Stimulated activated effector memory CD8-positive, alpha-beta T cell treated with anti-CD3 and anti-CD28 coated beads, Interleukin-12 subunit alpha, Interleukin-12 subunit beta, amount 100 ng/mL, for 72 hours (primary cell): Measurements from ENCODE around the gene C1orf50.
"Not testable (repeated sequence)": the region's sequence is repeated elsewhere in the genome, so short reads cannot be mapped to it uniquely, and the experiment has no call there.

Experiments used
- ATAC-seq: fragments of 150-1000 bp; cut with Tn5 transposase; 2 replicates; pipeline ENCODE4 v1.10.0; 2021
- DNase-seq, 2 donors: peaks; one replicate each; pipeline ENCODE4 v3.0.0; 2021 to 2022; ENCODE audit warnings: low spot score in 2 of 2
- H3K27ac Mint-ChIP-seq: one replicate; pipeline ENCODE4 v1.8.0; 2022; ENCODE audit warnings: mild to moderate bottlenecking, mixed read lengths
- H3K36me3 Mint-ChIP-seq: one replicate; pipeline ENCODE4 v1.8.0; 2022; ENCODE audit warnings: mild to moderate bottlenecking, mixed read lengths
- H3K4me1 Mint-ChIP-seq: one replicate; pipeline ENCODE4 v1.8.0; 2022; ENCODE audit warnings: mixed read lengths
- H3K4me3 Mint-ChIP-seq: one replicate; pipeline ENCODE4 v1.8.0; 2022; ENCODE audit warnings: mild to moderate bottlenecking, mixed read lengths
- H3K9me3 Mint-ChIP-seq: one replicate; pipeline ENCODE4 v1.8.0; 2022; ENCODE audit warnings: mixed read lengths

C1orf50 gene

DNA sequence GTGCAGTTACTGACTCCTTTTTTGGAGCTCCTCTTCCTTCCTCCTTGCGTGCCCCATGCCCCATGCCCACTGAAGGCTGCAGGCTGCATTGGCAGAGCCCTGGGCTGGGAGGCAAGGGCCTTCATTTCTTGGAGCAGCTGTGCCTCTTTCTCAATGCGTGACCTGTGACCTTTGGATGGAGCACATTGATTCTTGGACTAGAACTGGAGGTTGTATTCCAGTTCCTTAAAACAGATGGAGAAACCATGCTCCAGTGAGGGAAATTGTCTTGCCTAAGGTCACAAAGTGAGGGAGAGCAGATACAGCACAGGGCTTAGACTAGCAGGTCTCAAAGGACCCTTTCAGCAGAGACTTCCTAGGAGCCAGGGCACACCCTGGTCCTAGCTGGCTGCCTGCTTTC is 26.8 kb downstream of the C1orf50 start:
- DNase-seq (no peak), ATAC-seq (no peak)
- Mint-ChIP-seq H3K27ac (no peak overlapping the region), H3K36me3 (no peaks in the 10 kb centered on the region), H3K4me3 (no peak overlapping the region), H3K9me3 (no peaks in the 10 kb centered on the region), H3K4me1 (no peaks in the 10 kb centered on the region)

- Mint-ChIP-seq H3K27ac (no peak overlapping the region), H3K9me3 (no peaks in the 10 kb centered on the region), H3K36me3 (no peaks in the 10 kb centered on the region), H3K4me1 (no peaks in the 10 kb centered on the region), H3K4me3 (no peak overlapping the region)
- DNase-seq: no peak
- no peak for ATAC-seq
These were observed 30.4 kb downstream of the C1orf50 start for GRCh38 chr1:42797414-42797813.

DNA sequence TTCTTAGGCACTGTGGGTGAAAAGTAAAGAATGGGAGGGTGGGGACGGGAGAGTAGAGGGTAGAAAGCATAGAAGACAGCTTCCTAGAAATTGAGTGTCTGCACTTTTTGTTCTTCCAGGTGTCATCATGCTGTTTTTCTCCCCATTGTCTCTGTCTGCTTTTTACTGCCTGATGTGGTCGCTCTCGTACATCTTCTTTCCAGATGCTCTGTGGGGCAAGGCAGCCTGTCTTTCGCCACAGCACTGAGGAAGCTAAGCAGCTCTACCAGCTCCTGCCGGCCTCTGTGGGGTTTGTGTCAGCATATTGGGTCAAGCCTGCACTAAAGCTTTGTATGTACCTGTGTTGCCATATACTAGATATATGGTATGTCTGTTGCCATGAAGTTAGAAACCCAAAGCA is 30.9 kb downstream of the C1orf50 start:
- no peak overlapping the region for H3K4me3 Mint-ChIP-seq
- no peaks in the 10 kb centered on the region for H3K36me3 Mint-ChIP-seq
- H3K9me3 Mint-ChIP-seq: no peaks in the 10 kb centered on the region
- DNase-seq (no peak), ATAC-seq (no peak)
- H3K4me1 Mint-ChIP-seq: no peaks in the 10 kb centered on the region
- no peak overlapping the region for H3K27ac Mint-ChIP-seq

DNA sequence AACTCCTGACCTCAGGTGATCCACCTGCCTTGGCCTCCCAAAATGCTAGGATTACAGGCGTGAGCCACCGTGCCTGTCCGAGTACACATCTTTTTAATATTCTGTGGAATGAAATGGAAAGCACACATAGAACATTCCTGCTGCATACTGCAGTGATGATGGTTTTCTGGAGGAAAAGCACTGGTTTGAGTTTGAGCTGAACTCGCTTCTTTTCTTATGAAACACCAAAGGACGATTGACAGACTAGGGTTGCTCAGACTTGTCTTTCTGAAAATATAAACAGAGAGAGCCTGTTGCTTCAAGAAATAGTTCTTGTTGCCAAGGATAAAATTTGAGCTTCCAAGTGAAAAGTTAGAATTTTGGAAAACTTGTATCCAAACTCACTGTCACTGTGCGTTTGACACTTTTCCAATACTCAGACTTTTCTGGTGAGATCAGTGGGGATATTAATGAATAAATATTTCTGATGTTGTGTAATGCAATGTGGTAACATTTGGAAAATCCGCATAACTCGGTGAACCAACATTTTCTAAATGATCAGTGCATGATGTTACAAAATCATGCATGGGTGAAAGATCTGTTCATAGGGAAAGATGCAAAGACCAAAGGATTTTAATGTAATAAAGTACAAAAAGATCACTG is 34.9 kb downstream of the C1orf50 start:
- DNase-seq: no peak
- ATAC-seq: no peak
- no peak overlapping the region for H3K27ac Mint-ChIP-seq
- no peaks in the 10 kb centered on the region for H3K4me1 Mint-ChIP-seq
- peaks cover 5% of the 10 kb centered on the region for H3K36me3 Mint-ChIP-seq
- no peaks in the 10 kb centered on the region for H3K9me3 Mint-ChIP-seq
- no peak overlapping the region for H3K4me3 Mint-ChIP-seq

GRCh38 chr1:42806171-42806570 is 39.1 kb downstream of the C1orf50 start:
- Mint-ChIP-seq H3K4me1 (no peaks in the 10 kb centered on the region), H3K4me3 (no peak overlapping the region), H3K9me3 (no peaks in the 10 kb centered on the region), H3K27ac (no peak overlapping the region), H3K36me3 (peaks cover 7% of the 10 kb centered on the region)
- ATAC-seq (no peak), DNase-seq (no peak)

DNA sequence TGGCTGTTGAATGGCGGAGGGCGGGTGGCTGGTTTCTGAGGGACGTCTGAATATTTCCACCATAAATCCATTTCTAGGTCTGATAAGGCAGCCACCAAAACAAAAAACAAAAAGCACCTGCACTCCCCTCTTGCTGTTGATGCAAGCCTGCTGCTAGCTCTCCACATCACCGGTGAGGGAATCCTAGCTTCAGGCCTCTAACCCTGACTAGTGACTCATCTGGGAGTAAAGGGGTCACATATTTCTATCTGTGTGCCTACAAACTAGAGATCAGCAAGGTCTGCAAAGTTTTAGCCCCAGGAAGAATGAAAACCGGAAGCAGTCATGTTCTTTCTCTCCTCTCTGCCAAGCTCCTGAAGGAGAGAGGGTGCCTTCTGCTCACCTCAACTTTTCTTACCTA is 39.5 kb downstream of the C1orf50 start:
- ATAC-seq (no peak), DNase-seq (no peak)
- no peaks in the 10 kb centered on the region for H3K9me3 Mint-ChIP-seq
- no peak overlapping the region for H3K4me3 Mint-ChIP-seq
- H3K36me3 Mint-ChIP-seq: peaks cover 7% of the 10 kb centered on the region
- no peaks in the 10 kb centered on the region for H3K4me1 Mint-ChIP-seq
- no peak overlapping the region for H3K27ac Mint-ChIP-seq

- Mint-ChIP-seq H3K9me3 (no peaks in the 10 kb centered on the region), H3K27ac (no peak overlapping the region), H3K36me3 (peaks cover 7% of the 10 kb centered on the region), H3K4me1 (no peaks in the 10 kb centered on the region), H3K4me3 (no peak overlapping the region)
- ATAC-seq (no peak), DNase-seq (no peak)
These were observed 40.1 kb downstream of the C1orf50 start for GRCh38 chr1:42807056-42807668.

DNA sequence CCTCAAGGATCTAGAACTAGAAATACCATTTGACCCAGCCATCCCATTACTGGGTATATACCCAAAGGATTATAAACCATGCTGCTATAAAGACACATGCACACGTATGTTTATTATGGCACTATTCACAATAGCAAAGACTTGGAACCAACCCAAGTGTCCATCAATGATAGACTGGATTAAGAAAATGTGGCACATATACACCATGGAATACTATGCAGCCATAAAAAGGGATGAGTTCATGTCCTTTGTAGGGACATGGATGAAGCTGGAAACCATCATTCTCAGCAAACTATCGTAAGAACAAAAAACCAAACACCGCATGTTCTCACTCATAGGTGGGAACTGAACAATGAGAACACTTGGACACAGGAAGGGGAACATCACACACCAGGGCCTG is 47.8 kb downstream of the C1orf50 start:
- ATAC-seq, H3K9me3 Mint-ChIP-seq, H3K36me3 Mint-ChIP-seq, DNase-seq, H3K27ac Mint-ChIP-seq, H3K4me3 Mint-ChIP-seq: not testable (repeated sequence)
- peaks cover 25% of the 10 kb centered on the region for H3K4me1 Mint-ChIP-seq

DNA sequence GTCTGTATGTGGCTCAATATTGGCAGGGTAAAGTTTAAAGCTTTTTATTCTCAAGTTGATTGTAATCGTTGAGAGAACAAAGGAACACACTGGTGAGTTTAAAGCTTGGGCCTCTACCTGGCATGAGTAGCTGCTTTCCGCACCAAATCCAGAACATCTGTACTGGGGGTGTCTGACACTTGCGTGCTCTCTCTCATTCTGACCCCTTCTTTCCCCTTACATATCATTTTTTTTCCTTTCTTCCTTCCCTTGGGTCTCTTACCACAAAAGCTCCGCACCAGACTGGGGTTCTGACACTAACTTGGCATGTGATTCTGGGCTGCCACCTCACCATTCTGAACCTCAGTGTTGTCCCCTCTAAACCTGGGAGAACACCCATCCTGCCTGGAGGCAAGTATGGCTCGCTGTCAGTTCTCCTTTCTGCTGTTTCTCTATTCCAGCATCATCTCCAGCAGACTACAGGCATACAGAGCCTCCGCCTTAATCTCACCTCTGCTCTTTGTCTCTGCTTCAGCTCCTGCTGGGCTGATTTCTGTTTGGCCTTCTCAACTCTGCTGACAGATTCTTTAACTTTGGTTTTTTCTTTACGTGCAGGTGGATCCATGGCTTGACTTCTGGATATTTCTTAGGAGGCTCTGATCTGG is 49.0 kb downstream of the C1orf50 start:
- peak overlapping the region; percentile 89 for H3K27ac Mint-ChIP-seq
- no peak for ATAC-seq

DNA sequence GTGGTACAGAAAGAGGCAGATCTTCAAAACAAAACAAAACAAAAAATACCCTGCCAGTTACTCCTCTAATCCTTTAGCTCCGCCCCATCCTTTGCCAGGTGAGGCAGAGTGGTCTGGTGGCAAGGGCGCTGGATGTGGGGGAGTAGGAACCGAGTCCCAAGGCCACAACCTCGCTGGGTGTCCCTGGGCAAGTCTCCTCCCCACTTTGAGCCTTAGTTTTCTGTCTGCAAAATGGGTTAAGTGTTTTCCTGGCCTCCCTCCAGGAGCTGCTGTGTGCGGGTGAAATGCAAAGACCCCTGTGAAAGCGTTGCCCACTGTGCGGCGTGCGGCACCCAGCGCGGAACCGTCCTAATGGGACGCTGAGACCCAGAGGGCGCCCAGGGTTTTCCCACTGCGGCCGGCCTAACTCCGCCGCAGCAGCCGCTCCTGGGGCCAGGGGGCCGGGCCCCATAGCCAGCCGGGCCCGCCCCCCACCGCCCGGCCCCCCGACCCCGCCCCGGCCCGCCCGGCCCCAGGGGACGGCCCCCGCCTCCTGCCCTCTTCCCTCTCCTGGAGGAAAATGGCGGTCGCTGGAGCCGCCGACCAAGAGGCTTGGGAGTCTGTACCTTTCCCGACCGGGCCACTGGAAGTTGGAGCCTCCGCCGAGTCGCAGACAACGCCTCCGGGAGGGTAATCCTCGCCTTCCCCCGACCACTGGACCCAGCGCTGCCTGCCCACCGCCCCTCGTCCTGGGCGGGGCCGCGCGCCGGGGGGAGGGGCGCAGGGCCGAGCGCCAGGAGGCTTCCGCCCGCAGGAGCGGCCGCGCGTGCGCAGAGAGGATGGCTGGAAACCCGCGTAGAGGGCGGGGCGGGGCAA is 49.8 kb downstream of the C1orf50 start, which contains the start of the genes ERMAP and SVBP:
TSS of gene ERMAP (plus strand) at position 538 of the 855 bp plus-strand sequence. CDS start 13,327 bp downstream, outside the sequence.
TSS of gene SVBP (minus strand) at position 813 of the 855 bp plus-strand sequence. CDS start 853 bp downstream, outside the sequence.
- H3K9me3 Mint-ChIP-seq: no peaks in the 10 kb centered on the region
- H3K4me3 Mint-ChIP-seq: peak within 1 kb of the TSS; percentile 78
- no peaks in the 10 kb centered on the region for H3K36me3 Mint-ChIP-seq
- H3K27ac Mint-ChIP-seq: peak within 1 kb of the TSS; percentile 89
- ATAC-seq (peak; percentile 93), DNase-seq (peak; percentile 97)
- peaks cover 25% of the 10 kb centered on the region for H3K4me1 Mint-ChIP-seq

More for the DNA sequence above, 49.0 kb downstream of the C1orf50 start:
- no peaks in the 10 kb centered on the region for H3K9me3 Mint-ChIP-seq
- H3K36me3 Mint-ChIP-seq: no peaks in the 10 kb centered on the region
- DNase-seq: peak in 1 of 2 donors; percentile 56
- H3K4me1 Mint-ChIP-seq: peaks cover 25% of the 10 kb centered on the region
- H3K4me3 Mint-ChIP-seq: peak overlapping the region; percentile 78

GRCh38 chr1:42817440-42817767 is 50.4 kb downstream of the C1orf50 start:
- DNase-seq (no peak), ATAC-seq (no peak)
- H3K4me1 Mint-ChIP-seq: peaks cover 25% of the 10 kb centered on the region
- peak overlapping the region; percentile 89 for H3K27ac Mint-ChIP-seq
- no peaks in the 10 kb centered on the region for H3K36me3 Mint-ChIP-seq
- H3K4me3 Mint-ChIP-seq: peak overlapping the region; percentile 78
- H3K9me3 Mint-ChIP-seq: no peaks in the 10 kb centered on the region

DNA sequence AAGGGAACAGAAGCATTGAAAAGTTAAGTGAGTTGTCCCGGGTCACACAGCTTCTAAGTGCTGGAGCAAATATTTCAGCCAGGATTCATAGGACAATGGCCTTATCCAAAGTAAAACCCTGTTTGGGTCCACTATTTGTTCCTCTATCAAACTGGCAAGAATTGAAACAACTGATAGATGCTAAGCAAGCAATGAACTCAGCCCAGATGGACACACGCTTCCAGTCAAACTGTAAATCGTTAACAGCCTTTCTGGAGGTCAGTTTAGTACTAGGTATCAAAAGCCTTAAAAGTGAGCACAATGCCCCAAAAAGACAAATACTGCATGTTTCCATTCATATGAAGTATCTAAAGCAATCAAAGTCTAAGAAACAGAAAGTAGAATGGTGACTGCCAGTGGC is 50.9 kb downstream of the C1orf50 start:
- H3K27ac Mint-ChIP-seq: no peak overlapping the region
- peak overlapping the region; percentile 78 for H3K4me3 Mint-ChIP-seq
- ATAC-seq: no peak
- no peaks in the 10 kb centered on the region for H3K9me3 Mint-ChIP-seq
- no peak for DNase-seq
- peaks cover 25% of the 10 kb centered on the region for H3K4me1 Mint-ChIP-seq
- H3K36me3 Mint-ChIP-seq: no peaks in the 10 kb centered on the region

DNA sequence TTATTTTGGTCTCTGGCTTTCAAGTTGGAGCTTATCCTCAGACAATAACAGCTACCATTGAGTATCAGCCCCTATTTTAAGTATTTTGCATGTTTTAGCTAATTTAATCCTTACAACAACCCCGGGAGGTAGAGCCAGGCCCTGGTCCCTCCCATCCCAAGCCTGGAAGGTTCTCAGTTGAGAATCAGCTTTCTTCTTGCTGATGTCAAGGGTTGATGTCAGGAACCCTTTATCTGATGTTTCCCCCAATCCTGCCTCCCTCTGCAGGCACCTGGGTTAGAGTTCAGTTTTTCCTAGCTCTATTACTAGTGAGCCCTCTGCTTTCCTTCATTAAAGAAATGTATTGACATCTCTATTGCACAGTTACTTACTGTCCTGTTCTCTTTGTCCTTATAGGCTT is 53.8 kb downstream of the C1orf50 start:
- DNase-seq (no peak), ATAC-seq (no peak)
- H3K36me3 Mint-ChIP-seq: no peaks in the 10 kb centered on the region
- H3K9me3 Mint-ChIP-seq: no peaks in the 10 kb centered on the region
- H3K4me1 Mint-ChIP-seq: peaks cover 23% of the 10 kb centered on the region
- no peak overlapping the region for H3K4me3 Mint-ChIP-seq
- H3K27ac Mint-ChIP-seq: no peak overlapping the region

DNA sequence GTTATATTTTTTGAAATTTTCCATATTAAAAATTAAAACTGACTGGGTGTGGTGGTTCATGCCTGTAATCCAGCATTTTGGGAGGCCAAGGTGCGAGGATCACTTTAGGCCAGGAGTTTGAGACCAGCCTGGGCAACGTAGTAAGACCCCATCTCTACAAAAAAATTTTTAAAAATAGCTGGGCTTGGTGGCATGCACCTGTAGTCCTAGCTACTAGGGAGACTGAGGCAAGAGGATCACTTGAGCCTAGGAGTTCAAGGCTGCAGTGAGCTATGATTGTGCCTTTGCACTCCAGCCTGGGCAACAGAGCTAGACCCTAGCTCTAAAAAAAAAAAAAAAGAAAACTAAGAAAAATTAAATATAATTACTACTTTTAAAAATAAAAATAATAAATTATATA is 54.6 kb downstream of the C1orf50 start:
- DNase-seq (no peak), ATAC-seq (no peak)
- Mint-ChIP-seq H3K4me1 (peaks cover 15% of the 10 kb centered on the region), H3K27ac (no peak overlapping the region), H3K4me3 (no peak overlapping the region), H3K9me3 (no peaks in the 10 kb centered on the region), H3K36me3 (no peaks in the 10 kb centered on the region)

- no peak overlapping the region for H3K27ac Mint-ChIP-seq
- ATAC-seq (no peak), DNase-seq (no peak)
- H3K36me3 Mint-ChIP-seq: no peaks in the 10 kb centered on the region
- H3K4me1 Mint-ChIP-seq: peaks cover 8% of the 10 kb centered on the region
- H3K4me3 Mint-ChIP-seq: no peak overlapping the region
- H3K9me3 Mint-ChIP-seq: no peaks in the 10 kb centered on the region
These were observed 55.8 kb downstream of the C1orf50 start for GRCh38 chr1:42822800-42823392.
